ENCODE data around the gene TRPT1.
A peak's percentile ranks its signal among the peaks of the same experiment; 100 is the strongest.
"Not testable (repeated sequence)": the region's sequence is repeated elsewhere in the genome, so short reads cannot be mapped to it uniquely, and the experiment has no call there.

The TRPT1 gene

DNA sequence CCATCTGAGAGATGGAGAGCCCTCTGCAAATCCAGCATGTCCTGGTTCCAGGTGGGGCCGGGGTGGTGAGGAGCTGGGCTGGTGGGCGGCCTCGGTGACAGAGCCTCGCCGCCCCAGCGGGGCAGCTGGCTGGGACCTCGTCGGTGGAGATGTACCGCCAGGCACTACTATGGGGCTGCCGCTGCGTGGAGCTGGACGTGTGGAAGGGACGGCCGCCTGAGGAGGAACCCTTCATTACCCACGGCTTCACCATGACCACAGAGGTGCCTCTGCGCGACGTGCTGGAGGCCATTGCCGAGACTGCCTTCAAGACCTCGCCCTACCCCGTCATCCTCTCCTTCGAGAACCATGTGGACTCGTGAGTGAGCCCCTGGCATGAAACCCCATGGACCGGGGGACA lies 32.4 kb upstream of the TRPT1 start:
- DNase-seq (ENCODE audit: low spot score), result no peak

DNA sequence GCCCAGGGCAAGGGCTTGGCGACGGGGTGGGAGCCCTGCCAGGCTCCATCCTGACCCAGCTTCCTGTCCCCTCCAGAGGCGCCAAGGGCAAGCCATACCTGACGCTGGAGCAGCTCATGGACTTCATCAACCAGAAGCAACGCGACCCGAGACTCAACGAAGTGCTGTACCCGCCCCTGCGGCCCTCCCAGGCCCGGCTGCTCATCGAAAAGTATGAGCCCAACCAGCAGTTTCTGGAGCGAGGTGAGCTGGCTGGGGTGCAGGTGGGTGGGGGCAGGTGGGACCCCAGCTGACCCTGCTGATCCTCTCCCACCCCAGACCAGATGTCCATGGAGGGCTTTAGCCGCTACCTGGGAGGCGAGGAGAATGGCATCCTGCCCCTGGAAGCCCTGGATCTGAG lies 30.3 kb upstream of the TRPT1 start:
- DNase-seq (ENCODE audit: low spot score), result no peak

DNA sequence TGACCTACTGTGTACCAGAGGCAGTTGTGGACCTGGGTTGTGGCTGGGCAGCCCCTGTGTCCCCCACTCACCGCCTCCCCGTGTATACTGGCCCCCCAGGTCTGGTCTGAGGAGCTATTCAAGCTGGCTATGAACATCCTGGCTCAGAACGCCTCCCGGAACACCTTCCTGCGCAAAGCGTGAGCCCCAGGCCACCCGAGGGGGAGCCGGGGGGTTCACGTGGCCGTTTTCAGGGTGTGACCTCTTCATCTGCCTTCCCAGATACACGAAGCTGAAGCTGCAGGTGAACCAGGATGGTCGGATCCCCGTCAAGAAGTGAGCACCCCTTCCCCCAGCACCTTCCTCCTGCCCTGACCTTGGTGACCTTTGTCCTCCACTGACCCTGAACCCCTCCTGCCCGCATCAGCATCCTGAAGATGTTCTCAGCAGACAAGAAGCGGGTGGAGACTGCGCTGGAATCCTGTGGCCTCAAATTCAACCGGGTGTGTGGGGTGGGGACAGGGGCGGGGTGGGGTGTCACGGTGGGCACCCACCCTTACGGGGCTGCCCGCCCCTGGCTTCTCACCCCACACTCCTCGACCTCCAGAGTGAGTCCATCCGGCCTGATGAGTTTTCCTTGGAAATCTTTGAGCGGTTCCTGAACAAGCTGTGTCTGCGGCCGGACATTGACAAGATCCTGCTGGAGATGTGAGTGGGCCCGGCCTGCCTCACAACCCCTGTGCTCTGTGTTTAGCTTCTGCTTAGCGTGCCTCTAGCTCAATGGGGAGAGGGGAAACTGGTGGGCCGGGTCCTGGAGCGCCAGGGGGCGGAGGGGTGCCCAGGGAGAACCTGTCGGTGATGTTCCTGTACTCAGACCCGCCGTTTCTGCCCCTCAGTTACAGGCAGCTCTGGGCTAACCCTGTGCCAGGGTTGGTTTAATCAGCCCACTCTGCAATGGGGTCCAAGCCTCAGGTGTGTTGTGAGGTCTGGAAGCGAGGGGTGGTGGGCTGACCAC lies 29.4 kb upstream of the TRPT1 start:
- DNase-seq (ENCODE audit: low spot score), result no peak

DNA sequence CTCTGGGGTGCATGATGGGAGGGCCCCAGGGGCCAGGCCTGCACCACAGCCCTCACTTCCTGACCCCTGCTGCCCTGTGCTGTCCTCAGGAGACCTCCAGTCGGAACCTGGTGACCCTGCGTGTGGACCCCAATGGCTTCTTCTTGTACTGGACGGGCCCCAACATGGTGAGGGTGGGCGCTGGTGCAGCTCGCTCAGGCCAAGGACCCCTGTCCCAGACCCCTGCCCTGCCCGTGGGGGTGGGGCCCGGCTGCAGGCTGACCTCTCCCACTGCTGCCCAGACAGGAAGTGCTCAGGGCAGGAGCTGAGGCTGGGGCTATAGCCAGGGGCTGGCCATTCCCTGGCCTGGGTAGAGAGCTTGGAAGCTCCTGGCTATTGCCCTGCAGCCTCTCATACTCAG lies 28.3 kb upstream of the TRPT1 start:
- no peak for DNase-seq (ENCODE audit: low spot score)

DNA sequence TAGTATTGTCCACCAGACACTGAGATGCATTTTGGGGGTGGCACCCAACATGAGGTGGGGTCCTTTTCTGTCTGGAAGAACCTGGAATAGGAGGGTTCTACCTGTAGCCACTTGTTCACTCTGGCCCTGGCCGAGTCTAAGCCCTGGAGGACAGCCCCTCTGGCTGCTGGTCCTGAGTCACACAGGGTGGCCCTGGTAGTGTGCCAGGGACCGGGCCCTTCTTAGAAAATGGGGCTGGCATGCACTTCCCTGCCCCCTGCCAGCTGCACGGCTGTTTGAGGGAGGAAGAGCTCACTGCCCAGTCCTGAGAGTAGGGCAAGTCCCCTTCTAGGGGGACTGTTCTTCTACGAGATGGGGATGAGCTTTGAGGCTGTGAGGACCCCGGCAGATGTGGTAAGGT lies 27.5 kb upstream of the TRPT1 start:
- no peak for DNase-seq (ENCODE audit: low spot score)

DNA sequence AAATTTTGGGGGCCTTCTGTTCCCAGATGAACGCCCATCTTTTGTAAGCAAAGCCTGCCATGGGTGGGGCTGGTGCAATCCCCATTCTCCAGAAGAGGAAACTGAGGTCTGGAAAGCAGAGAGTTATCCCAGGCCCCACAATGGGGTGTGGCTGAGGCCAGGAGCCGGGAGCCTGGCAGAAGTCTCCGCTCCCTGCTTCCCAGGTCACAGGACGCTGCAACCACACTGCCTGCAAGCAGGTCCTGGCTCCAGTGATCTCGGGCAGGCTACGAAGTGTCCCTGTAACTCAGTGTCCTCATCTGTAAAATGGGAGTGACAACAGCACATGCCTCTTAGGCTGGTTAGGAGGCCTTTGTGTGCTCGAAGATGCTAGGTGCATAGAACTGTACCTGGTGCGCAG lies 27.1 kb upstream of the TRPT1 start:
- no peak for DNase-seq (ENCODE audit: low spot score)

DNA sequence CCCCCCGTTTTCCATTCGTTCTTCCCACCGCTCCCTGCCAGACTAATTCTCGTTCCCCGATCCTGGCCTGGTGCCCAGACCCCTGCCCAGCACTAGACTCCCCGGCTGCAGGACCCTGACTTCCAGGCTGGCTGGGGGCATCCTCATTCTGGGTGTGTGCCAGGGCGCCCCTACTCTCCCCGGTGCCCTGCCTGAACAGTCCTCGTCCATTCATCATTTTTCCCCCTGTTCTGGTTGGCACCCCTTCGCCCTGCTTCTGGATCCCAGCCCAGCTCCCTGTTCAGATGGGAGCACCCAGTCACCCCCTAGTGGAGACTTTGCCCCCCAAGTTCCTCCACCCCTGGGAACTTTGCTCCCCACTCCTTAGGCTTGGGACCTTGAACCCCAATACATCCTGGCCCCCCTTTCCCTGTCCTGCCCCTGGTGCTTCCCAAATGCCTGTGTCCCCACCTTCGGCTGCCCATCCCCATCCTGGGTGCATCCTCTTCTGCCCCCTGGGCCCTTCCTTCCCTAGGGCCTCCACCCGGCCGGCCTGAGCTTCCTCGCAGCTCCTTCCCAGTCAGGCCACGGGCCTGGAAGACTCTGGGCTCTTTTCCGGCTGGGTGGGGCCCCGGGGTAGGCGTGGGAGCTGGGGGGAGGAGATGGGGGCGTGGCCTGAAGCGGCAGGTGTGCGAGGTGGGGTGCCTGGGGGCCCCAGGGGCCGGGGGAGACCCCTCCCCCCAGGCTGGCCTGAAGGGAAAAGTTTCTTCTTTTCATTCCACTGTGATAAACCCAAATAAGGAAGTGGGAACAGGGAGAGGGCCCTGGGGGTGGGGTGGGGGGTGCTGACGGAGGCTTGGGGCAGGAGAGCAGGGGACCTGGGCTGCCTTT lies 26.3 kb upstream of the TRPT1 start:
- DNase-seq (ENCODE audit: low spot score), result no peak

DNA sequence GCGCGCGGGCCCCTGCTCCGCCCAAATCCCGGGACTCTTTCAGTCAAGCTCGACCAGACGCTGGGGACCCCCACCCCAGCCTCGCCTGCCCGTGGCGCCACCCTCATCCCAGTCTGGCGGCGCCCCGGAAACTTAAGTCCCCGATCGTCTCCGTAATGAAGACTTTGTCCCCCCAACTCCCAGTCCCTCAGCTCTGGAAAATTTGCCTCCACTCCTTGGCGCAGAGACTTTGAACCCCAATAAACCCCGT lies 25.7 kb upstream of the TRPT1 start:
- DNase-seq (ENCODE audit: low spot score), result no peak

DNA sequence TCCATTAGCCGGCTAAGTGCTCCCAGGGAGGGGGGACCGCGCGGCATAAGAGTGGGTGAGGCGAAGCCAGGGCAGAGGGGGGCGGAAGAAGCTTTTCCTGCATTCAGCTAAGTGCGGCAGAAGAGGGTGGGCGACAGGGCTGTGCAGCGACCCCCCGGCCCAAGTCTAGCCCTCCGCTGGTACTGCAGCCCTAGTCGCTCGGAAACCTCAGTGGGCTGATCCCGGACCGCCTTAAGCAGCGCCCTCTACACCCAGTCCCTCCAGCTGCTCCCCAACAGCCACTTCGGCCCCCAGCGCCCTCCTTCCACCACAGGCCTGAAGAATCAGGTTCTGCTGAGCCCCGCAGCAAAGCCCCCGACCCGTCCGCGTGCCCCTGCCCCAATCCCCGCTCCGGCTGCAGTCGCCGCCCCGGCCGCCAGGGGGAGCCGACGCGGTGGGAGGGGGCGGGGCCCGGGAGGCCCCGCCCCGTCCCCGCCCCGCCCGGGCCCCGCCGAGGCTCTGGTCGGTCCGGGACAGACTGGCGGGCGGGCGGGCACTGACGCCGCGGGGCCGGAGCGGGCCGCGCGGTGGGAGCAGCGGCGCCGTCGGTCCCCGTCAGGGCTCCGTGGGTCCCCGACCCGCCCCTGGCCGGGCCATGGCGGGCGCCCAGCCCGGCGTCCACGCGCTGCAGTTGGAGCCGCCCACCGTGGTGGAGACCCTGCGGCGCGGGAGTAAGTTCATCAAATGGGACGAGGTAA lies 25.2 kb upstream of the TRPT1 start, which contains the start of gene PLCB3:
Gene PLCB3 (plus strand): TSS at position 515 of the 737 bp plus-strand sequence. CDS start 120 bp downstream, at position 635.
- peak; percentile 68 for DNase-seq (ENCODE audit: low spot score)

DNA sequence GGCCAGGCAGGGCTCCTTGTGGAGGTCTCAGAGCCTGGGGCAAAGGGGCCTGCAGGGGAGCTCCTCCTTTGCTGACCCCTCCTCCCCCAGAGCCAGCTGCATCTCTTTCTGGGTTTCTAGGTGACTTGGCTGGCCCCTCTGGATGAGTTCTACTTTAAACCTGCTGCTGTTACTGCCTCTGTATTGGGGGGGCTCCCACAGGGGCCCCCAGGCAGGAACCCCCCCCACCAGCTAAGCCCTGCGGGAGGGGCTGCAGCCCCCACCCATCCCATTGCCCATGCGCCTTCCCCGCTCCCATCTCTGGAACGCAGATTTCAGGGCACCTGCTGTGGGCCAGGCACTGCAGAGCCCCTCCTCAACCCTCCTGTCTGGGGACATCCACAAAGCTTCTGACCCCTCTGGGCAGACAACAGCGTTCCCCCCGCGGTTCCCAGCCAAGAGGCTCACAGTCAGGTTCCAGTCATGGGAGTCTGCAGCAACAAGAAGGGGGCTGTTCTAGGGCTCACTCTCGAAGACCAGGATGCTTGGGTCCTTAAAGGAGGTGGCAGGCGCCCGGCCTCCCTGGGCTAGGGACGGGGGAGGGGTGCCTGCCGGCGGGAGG lies 24.5 kb upstream of the TRPT1 start:
- no peak for DNase-seq (ENCODE audit: low spot score)

DNA sequence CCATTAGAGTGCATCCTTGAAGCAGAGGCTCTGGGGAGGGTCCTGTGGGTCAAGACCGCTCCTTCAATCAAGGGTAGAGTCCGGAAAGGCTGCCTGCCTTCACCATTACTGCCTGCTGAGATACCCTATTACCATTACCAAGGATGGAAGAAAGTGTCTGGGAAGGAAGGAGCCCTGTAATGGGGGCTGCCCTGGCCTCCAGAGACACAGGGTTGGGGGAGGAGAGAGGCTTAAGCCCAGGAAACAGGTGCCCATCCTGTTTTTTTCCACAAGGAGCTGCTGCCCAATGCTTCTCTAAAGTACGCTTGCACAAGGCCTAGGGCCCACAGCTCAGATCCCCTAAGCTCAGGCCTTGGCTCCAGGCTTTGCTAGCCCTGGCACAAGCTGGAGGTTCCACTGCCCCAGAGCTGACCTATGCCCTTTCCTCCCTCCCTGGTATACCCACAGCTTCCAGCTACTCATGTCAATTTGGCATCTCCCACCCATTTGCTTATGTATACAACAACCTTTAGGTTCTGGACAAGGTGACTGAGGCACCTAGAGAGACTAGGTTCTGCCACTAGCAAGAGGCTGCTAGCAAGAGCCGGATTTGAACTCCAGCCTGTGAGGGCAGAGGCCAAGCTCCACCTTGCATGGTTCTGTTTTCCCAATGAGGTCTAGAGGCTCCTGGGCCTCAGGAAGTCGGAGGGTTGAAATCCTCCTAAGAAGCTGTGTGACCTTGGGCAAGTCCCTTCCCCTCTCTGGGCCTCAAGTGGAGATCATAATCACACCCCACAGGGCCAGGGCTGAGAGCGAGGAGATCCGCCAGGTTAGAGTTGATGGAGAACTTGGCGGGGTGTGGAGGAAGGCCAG lies 23.8 kb upstream of the TRPT1 start:
- DNase-seq (ENCODE audit: low spot score), result no peak

DNA sequence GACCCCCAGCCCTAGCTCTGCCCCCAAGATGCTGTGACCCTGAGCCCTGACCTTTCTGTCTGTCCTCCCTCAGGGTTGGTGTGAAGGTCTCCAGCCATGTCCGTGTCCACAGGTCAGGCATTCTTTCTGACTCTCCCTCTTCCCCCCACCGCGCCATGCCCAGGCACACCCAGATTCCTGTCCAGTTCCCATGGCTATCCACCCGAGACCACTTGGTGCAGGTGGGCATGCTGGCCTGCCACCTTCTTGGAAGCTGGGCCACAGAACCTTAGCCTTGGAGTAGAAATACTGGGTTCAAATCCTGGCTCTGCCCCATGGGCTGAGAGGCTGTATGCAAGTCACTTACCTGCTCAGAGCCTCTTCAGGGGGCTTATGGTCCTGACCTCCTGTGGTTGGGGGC lies 23.1 kb upstream of the TRPT1 start:
- no peak for DNase-seq (ENCODE audit: low spot score)

DNA sequence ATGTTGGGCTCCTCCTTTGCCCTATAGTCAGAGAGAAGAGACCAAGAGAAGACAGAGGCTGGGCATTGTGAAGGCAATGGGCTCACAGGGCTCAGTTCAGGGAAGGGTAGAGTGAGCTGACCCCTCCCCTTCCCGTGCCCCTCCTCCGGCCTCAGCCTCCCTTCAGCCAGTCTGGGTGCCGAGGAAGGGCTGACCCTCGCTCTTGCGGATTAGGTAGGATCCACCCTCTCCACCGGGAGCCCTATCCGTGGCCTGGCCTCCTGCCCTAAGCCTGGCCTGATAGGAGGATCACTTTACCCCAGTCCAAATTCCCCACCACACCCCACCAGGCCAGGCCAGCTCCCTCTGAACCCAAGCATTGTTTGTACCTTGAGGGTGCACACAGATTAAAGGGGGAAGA lies 22.6 kb upstream of the TRPT1 start:
- DNase-seq (ENCODE audit: low spot score), result no peak

DNA sequence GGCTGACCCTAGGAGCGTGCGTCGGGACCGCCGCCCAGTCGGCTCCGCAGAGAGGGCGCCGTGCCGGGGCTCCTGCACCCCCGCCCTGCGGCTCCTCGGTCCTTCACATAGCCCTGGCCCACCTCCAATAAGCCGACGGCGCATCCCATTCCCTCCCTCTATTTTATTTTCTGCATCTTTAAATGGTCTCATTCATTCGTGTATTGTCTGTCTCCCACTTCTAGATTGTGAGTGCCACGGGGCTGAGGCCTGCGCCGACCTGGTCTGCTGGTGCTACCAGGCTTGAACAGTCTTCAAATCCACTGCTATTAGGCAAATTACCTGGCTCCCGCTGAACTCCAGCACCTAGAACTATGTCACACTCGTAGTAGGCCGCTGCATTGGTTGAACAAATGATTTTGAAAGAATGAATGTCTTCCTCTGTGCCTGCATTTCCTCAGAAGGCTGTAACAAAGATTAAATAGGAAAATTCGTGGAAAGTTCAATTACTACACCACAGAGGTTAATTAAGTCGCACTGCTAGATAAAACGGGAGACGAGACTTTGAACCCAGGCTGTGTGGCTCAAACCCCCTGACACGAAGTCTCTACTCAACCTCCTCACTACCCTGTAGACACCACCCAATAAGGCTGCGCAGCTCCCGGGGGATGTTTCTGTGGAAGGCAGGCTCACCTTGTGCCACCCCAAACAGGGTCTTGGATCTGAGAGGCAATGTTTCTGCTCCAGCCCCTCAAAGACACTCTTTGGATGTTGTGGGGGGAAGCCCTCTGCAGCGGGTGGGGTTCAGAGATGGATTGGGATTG lies 21.9 kb upstream of the TRPT1 start:
- DNase-seq (ENCODE audit: low spot score), result no peak

DNA sequence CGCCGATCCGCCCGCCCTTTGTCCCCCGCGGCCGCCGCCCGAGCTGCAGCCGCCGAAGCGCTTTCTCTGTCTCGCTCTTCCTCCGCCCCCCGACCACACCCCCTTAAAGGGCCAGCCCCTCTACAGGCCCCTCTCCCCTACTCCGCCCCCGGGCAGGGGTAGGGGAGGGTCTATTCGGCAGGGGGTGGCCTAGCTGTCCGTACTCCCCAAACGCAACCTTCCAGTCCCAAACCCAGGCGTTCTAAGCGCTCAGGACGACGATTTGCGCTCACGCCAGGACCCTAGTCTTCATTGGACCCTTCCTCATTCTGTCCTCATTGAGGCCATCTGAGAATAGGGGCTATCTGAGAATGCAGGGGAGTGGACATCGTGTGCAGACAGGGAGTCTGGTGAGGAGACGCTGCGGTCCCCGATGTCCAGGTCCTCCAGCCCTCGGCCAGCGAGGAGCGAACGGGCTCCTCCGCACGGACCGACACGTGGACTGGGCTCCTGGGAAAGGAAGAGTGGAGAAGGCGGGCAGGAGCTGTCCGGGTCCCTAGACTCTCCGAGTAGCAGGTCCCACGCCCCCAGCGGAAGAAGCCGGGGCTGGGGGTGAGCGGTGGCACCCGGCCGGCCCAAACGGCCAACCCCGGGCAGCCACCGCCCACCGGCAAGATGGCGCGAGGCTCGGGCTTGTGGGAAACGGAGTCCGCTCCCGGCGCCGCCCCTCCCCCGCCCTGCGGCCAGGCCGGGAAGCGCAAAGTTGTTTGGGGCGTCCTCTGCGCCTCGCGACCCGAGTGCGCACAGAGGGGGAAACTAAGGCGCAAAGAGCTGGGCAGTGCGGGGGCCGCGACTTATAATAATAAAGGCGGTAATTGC lies 21.1 kb upstream of the TRPT1 start, which contains the start of gene PPP1R14B:
Gene PPP1R14B (minus strand): TSS at position 73 of the 858 bp plus-strand sequence. CDS start 270 bp downstream, outside the sequence.
- DNase-seq (ENCODE audit: low spot score), result peak; percentile 87

DNA sequence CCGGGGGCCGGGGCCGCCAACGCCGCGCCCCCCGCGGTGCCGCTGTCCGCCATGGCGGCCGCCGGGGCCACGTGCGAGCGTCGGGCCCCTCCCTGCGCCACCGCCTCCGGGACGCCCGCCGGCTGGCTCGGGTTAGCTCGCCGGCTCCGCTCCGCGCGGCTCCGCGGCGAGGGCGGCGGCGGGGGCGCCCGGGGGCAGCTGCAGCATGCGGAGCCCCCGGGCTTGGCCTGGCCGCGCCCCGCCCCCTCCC lies 20.6 kb upstream of the TRPT1 start:
- DNase-seq (ENCODE audit: low spot score), result not testable (repeated sequence)

DNA sequence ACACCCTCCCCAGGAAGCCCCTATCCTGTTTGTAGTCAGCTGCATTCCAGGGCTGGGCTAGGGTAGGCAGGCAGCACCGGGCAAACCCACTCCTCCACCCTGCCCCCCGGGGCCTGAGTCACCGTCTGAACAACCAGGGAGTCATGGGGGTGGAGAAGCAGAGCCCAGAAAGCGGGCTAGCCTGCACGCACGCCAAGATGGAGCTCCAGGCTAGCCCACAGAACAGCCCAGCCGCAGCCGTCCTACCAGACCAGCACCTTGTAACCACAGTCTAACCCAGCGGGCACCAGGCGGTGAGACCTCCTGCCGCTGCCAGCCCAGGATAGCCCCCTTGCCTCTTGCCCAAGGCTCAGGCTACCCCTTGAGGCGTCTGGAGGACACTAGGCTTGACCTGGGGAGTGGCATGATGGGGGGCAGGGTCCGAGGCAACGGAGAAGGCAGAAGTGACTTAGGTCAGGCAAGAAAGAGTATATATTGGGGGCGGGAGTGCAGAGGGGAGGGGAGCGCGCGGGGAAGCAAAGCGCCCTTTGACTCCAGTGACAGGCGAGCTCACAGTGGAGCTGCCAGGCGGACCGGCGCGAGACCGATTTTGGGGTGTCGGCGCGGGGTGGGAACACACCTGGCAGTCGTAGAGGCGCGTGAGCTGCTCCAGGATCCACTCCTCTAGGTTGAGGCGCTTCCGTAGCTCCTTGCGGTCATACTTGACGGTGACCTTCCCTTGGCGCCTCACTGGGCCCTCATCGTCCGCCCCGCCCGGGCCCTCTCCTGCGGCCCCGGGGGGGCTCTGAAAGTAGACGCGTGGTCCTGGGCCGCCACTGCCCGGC lies 20.0 kb upstream of the TRPT1 start:
- peak; percentile 77 for DNase-seq (ENCODE audit: low spot score)

DNA sequence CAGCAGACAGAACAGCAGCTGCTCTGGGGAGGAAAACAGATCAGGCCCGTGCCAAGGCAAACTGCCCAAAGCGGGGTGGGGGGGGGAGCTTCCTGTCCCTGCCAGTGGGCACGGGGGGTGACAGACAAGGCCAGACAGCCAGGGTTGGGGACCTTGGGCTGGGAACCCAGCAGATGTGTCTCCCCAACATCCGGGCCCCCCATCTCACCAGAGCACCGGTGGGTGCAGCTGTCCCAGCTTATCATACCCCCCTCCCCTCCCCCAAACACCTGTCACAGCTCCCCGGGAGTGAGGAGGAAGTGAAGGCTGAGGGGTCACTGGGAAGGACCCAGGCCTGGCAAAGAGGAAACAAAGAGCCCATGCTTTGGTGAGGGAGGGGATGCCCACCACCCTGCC lies 19.4 kb upstream of the TRPT1 start:
- DNase-seq (ENCODE audit: low spot score), result peak; percentile 58

DNA sequence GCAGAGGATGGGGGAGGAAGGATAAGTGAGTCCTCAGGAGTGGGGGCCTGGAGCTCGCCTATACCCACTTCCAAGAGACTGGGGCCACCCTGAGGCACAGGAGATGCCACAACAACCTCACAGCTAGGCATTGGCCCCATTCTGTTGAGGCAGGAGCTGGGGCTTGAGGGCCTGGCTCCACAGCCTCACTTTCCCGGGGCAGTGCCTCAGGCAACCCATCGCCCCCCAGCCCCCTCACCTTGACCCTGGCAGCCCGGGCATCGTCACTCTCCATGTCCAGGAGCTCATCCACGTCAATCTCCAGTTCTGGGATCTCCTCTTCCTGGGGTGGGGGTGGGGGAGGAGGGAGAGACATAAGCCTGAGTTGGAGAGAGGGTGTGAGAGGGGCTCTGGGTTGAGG lies 19.0 kb upstream of the TRPT1 start:
- no peak for DNase-seq (ENCODE audit: low spot score)

All from NAMALWA (cell line).